Stimulated activated CD4-positive, alpha-beta T cell treated with anti-CD3 and anti-CD28 coated beads, TNF-alpha, amount 100 ng/mL, for 1 hour (primary cell): ENCODE data around the gene FAM83F.
"Not testable (repeated sequence)": the region's sequence is repeated elsewhere in the genome, so short reads cannot be mapped to it uniquely, and the experiment has no call there.

ENCODE experiments used
- DNase-seq, 3 donors: peaks; one replicate each; pipeline ENCODE4 v3.0.0-alpha.2; 2020; ENCODE audit warnings: low read depth in 3 of 3, low spot score in 1 of 3

FAM83F gene

DNA sequence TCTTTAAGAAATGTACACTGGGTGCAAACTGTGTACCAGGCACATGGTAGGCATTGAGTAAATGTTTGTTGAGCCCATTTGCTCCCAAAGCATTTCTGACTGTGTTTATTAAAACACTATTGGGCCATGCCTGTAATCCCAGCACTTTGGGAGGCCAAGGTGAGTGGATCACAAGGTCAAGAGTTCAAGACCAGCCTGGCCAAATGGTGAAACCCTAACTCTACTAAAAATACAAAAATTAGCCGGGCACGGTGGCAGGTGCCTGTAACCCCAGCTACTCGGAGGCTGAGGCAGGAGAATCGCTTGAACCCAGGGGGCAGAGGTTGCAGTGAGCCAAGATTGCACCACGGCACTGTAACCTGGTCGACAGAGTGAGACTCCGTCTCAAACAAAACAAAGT, 1.9 kb upstream of the FAM83F start:
- DNase-seq, result not testable (repeated sequence)

DNA sequence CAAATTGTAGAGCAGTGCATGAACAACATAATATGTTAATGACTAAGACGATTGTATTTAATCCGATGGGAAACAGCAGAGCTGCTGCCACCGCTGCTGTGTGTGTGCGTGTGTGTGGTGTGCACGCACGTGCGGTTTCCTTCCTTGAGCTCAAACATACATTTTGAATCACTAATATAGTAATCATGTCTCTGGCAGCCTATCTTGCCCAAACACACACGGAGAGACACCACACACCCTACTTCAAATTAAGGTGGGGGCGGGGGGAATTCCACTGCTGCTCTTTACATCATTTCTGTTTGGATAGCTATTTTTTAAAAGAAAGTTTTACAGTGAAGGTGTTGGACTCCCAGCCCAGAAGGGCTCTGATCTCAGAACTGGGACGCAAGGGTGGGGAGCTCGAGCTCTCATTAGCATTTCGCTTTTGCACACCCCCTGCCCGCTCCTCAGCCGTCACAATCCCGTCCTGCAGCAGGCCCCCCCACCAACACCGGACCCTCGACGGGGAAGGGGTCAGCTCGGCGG, 651 bp upstream of the FAM83F start:
- DNase-seq, result peak in 2 of 3 donors; percentile 7 to 33

DNA sequence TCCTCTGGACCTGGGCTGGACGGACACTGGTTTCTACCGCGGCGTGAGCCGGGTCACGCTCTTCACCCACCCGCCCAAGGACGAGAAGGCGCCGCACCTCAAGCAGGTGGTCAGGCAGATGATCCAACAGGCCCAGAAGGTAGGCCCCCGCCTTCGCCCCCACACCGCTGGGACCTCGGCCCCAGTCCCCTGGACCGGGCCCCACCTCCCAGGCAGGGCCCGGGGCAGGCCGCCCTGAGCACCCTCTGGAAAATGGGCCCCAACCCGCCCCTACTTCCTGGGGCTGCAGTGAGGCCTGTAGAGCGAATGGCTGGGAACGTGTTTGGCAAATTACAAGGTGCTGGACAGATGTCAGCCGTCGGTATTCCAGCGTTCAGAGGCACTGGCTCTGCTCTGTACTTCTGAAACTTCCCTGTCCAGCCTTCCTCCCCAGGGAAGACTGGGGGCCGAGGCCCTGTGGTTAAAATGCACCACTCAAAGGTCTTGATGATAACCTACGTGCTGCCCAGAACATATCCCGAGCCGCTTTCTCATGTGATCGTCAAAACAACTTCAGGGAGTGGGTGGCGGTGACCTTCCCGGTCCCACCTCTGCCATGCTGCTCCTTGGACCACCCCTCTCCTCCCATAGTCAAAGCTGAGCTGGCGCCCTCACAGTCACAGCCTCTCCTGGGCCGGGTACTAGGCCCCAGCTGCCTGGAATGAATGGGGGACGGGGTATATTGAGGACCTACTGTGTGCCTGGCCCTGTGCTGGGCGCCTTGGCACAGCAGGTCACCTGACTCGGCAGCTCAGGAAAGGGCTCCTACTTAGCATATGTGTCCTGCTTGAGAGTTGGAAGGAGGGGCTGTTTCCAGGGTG, 869 bp downstream of the FAM83F start:
- DNase-seq, result no peak

DNA sequence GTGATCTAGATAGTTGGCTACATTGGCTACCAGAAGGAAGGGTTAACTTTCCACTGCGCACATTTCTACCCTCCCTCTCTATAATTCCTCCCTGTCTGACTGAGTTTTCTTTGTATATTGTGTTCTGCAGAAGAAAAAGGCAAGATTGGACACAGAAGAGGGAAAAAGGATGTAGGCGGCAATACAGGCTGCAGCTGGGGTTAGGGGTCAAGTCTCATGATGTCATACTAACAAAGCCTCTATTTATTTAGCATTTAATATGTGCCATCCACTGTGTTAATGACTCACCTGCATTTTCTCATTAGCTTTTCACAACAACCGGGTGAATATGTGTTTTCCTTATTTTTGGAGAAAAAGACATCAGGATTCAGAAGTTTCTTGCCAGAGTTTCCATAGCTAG, 2.0 kb downstream of the FAM83F start:
- no peak for DNase-seq

DNA sequence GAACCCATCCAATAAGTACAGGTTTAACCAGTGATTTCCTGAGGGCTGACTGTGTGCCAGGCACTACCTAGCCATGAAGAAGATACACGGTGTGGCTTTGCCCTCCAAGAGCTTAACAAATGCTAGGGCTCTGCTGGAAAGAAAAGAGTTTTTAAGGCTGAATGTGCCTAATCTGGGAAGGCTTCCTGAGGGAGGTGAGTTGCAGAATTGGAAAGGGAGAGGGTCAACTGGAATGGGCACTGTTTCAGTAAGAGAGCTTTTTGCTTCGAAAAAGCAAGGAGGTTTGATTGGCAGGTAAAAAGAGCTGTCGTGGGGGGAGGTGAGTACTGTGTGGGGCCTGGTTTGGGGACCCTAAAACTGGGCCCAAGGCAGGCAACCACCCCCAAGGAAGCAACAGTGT, 2.7 kb downstream of the FAM83F start:
- DNase-seq, result no peak

DNA sequence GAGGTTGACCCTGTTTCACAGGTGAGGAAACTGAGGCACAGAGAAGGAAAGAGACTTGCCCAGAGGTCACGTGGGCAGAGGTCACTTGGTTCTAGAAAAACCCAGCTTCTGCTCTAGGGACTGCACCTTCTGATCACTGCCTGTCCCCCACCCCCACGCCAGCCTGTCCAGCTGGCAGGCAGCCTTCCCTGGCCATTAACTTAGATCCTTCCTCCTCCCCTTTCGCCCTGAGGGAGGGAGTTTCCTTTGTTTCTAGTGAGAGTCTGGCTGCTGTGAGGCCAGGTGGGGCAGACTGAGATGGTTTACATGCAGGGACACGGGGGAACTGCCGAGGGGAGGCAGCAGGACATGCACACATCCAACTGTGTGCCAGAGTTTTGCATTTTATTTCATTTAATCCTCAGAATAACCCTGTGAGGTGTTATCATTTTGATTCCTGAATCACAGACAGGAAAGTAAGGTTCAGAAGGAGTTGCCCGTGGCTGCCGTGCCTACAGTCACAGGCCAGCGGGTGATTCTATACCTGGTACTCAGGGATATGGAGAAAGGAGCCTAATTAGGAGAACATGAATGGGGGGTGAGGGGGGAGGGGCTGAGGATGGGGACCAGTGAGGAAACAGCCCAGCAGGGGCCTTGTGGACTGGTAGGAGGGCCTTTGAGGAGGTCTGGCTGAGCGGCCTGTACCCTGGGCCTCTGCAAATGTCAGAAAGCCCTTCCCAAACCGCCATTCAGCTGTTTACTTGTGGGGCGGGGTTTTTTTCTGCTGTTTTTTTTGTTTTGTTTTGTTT, 3.4 kb downstream of the FAM83F start:
- DNase-seq, result no peak

DNA sequence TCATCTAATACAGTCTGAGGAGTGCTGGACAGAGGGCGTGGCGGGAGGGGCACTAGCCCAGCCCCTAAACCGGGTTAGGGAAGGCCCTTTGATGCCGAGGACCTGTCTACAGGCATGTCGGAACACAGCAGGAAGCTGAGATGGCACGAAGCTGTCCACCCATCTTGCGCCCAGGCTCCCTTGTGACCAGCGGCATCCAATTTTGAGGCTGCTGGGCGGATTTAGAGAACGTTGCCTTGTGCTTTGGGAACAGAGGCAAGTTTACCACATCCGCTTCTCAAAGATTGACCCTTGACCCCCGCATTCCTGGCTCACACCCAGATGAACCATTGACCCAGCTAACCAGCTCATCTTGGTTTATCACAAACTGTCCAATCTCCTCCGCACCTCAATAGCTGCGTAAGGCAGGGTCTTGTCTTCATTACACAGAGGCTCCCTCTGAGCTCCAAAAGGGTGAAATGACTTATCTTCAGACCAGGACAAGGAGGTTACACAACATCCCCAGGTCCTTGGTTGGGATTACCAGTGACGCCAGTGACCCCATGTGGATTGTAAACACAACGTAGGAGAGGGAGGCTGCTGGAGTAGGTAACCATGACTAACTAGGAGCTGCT, 4.5 kb downstream of the FAM83F start:
- DNase-seq, result no peak

DNA sequence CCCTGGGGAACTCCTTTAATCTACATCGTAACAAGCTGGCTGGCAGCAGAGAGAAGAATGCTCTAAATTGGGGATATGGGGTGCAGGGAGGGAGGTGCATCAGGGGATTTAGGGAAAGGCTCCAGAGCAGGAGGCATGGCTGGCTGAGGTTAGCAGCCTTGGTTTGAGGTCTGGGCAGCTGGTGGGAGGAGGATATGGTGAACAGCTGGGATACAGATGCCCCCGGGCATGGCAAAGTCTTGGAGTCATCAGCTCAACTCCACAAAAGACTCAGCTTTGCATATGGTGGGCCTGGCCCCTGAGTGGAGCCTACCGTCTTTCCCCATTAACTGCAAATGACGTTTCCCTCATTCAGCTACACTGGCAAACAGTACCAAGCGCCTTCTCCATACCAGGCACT, 5.4 kb downstream of the FAM83F start:
- no peak for DNase-seq

DNA sequence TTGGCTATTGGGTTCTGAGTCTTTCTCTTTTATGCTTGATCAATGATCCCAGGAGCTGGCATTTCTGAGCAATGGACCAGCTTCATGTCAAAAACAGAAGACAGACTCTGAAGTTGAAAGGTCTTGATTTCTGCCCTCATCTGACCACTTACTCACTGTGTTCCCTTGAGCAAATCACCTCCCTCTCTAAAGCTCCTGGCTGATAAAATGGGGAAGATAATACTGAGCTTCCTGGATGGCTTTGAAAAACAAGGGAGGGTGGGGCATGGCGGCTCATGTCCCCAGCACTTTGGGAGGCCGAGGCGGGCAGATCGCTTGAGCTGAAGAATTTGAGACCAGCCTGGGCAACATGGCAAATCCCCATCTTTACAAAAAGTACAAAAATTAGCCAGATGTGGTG, 6.4 kb downstream of the FAM83F start:
- DNase-seq, result no peak

DNA sequence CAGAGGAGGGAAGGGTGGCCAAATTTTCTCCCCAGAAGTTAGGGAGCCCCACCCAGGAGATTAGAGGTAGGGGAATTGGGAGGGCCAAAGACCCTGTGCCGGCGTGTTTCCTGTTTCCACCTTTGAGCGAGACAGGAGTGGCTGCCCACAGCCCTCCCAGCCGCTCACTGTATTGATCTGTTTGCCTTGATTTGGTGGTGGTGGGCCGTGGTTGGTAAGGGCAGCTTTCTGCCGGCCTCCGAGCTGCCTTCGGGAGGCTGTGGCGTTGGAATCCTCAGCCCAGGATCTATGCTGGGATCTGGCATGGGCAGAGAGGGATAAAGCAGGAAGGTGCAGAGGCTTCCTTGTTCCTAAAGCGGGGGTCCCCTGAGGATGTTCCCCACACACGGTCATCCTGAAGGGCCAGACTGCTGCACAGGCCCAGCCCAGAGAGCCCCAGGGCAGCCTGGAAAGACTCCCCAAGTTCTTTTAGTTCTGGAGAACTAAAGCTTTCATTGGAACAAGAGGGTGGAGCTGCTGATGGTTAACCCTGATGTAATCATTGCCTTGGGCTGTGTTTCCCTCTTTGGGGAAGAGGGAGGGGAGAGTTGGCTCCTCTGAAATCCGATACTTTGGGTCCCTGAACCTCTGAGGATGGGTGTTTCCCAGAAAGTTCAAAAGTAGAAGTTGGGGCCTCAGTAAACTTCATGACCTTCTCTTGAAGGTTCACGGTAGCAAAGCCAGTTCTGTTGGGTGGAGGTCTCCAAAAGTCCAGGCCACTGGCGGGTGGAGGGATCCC, 7.2 kb downstream of the FAM83F start:
- DNase-seq, result no peak

DNA sequence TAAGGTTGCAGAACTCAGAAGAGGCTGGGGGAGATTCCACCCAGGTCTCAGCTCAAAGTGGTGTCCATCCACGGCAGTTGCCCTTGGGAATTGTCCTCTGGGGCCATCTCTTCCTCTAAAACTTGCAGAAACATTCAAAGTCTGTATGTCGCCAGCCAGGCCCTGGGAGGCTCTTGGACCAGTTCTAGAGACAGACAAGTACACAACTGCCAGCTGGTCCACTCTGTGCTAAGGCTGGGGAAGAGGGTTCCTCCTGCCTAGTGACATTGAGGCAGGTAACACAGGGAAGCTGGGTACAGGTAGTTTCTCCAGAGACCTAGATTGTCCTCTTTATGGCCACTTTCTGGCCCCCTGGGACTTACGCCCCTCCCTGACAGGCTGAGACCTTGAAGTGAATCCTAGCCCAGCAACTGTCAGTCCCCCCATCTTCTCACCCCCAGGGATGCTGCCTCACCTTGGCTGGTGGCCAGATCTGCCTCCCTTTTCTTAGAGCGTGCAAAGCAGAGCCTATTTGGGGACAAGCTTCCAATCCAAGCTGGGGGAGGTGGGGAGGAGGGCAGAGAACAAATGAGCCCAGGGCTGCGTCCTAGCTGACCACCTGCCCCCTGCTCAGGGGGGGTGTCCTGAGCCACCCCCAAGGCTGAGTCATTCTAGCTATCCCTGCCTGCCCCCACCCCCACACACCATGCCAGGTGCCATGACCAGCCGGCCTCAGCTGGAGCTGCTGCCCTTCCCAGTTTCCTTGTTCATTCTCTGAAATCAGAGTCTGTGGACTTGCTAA, 8.4 kb downstream of the FAM83F start:
- DNase-seq, result no peak

DNA sequence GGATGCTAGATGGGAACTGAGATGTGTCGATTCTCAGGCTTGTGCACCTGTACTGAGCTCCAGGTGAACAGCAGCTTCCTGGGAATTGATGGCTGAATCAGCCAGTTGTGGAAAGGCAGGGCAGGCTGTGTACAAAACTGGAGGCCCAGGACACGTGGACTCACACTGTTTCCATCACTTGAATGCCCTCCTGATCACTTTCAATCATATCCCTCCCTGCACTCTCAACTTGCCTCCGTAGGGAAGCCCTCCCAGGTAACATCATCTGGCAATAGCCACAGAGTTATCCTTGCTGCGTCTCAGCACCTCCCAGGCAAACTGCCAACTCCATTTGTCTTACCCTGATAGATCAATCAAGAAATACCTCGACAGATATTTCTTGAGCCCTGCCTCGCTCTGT, 10.1 kb downstream of the FAM83F start:
- DNase-seq, result no peak

DNA sequence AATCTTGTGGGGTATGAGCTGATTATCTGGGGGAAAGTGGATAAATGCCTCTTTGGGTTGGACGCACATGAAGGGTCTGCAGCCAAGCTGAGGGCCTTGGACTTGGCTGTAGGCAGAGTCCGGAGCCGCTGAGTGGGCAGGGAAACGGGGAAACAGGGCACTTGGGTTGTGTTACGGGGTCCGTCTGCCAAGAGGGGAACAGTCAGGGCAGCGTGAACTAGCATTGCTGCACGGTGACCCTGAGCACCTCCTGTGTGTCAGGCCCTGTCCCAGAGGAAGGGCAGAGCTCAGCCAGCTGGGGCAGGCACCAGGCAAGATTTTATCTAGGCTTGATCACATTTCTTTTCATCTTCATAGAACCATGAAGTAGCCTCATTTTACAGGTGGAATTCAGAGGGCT, 11.9 kb downstream of the FAM83F start:
- no peak for DNase-seq

DNA sequence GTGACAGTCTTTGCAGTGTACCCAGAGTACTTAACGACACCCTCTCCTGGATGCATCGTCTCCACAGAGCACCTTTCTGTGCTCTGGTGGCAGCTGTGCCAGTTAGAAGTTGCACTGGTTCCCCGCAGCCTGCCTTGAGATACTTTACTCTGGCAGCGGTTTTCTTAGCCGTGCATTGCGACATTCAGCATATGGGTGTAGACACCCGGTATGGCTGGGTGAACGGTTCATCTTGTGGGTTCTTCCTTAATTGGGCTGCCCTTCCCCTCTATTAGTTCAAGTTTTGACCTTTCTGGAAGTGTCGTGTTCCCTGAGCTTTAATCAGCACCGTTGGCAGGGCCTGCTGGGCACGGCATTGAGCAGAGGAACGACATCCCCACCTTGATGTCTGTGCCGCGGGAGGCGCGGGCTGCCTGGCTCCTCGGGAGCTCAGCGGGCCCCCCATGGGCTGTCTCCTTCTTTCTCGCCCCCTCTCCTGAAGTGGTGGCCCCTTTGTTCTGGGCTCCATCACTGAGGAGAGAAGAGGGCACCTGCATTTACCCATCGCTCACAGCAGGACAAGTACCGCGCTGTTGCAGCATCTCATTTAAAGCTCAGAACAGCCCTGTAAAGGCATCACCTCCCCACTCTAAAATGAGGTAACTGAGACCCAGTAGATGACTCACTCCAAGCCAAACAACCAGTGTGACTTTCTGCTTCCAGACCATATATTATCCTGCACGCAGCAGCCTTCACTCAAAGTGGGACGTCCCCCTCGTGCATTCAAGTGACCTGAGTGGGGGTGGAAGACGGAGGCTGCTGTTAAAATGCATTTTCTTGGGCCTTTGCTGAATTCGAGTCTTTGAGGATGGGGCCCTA, 13.3 kb downstream of the FAM83F start:
- no peak for DNase-seq

DNA sequence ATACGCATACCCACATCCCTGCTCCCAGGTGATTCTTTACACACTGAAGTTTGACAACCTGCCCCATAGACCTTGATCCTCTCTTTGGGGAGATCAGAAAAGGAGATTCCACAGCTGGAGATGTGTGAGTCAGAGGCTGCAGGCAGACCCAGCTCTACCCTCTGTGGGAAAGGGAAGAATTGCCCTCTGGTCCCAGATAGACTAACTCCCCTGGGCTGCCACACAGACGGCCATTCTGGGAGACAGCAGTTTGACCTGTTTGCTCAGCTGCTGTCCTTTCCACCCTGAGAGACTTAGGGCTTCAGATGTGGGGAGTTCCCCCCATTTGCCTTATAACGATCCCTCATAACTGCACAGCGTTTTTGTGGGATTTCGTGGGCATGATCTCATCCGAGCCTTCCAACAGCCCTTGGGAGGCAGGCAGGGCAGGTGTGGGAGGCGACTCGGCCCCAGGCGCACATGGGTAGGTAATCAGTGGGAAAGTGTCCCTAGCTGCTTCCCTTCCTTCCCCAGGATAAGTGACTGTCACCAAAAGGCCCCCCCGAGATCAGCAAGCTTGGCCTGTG, 14.1 kb downstream of the FAM83F start:
- DNase-seq, result no peak

DNA sequence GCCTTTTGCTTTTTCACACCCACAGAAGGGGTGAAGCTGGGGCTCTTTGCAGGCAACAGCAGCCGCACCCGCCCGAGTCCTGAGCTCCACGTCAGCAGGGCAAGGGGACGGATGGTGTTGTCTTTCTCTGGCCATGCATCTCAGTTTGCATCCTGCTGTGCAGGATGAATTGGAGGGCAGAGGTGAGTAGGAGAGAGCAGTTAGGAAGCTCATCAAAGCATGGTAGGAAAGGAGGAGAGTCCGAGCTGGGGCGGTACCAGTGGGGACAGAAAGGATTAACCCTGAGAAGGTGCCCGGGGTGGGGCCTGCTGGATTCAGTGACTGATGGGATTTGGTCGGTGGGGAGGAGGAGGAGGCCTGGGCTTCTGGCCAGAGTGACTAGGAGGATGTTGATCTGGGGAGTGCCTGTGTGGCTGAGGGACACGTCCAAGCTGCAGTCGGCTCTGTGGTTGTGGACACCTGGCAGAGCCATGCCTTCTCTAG, 14.6 kb downstream of the FAM83F start:
- no peak for DNase-seq

DNA sequence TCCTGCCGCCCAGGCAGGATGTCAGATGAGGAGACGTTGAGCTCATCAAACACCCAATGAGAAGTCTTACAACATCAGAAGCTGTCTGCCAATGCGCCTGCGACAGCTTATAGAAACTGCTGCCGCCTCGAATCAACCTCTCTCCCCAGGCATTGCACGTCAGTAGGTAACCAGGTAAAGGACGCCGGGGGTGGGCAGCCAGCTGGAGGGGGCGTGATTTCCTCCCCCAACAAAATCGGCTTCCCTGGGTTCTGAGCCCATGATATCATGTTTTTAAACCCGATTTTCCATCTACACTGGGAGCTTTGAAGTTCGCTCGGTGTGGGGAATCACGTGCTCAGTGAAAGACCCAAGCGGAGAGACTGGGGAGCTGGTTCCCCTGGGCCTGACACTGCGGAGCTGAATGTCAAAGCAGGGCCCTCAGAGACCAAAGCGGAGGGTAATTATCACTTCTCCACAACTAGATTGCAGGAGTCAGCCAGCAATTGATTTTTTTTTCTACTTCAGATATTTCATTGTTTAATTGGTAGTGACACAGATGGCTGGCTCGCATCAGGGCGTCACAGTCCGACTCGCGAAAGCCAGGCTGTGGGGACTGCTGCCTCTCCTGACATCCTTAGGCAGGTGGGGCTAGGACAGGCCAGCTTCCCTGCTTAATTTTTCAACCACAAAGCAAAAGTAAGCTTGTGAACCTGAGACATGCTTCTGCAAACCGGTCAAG, 15.4 kb downstream of the FAM83F start:
- peak in 1 of 3 donors; percentile 5 for DNase-seq

DNA sequence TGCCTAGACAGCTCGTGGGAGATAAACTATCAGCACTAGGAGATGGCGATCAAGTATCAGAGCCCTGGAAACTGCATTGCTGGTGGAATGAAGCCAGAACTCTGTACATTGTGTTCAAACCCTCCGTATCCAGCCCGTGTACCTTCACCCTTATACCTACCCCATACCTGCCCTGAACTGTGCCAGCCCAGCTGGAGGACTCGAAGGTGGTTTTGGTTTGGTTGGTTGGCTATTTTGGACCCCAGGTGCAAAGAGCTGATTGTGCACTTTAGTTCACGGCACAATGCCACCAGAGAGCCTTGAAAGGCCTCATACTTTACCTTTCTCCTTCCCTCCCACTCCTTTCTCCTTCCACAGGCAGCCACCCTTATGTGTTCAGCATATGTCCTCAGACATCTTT, 16.0 kb downstream of the FAM83F start:
- DNase-seq, result no peak
